GM04503 (cell line): ENCODE results near the gene RBBP4.
"Not testable (repeated sequence)": the region's sequence is repeated elsewhere in the genome, so short reads cannot be mapped to it uniquely, and the experiment has no call there.

Experiments
- DNase-seq: peaks from one replicate; pipeline ENCODE4 v3.0.0-alpha.2; 2012; ENCODE audit warnings: low read depth

The RBBP4 gene

DNA sequence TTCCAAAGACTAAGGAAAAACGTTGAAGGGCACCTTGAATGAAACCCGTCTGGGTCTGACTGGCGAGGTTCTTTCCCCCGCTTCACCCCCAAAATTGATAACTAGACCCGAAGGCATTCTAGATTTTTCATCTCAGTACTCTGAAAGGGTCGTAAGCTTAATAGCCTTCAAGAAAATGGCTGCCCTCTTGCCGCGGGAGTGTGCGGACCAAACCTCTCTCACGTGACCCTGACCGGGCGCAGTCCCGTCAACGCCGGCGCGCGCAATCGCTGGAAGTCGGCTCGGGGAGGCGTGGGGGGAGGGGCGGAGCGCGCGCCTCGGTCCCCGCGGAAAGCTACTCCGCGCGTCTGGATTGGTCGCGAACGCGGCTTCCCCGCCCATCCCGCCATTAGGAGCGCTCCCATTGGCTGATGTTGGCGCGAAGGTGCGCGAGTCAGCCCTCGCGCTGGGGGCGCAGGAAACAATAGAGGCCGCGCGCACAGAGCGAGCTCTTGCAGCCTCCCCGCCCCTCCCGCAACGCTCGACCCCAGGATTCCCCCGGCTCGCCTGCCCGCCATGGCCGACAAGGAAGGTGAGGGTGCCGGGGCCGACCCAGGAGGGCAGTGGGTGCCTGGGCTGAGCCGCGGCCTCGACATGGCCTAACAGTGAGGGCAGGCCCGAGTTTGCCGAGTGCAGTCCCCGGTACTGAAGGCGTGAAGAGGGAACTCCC, at the start of gene RBBP4:
Gene RBBP4, plus strand, starts transcription at position 457 of the 709 bp plus-strand sequence. Its CDS starts 99 bp downstream, at position 556.
- DNase-seq: peak; percentile 78

GRCh38 chr1:32605711-32606424, 45.1 kb upstream of the RBBP4 start:
- DNase-seq: no peak

DNA sequence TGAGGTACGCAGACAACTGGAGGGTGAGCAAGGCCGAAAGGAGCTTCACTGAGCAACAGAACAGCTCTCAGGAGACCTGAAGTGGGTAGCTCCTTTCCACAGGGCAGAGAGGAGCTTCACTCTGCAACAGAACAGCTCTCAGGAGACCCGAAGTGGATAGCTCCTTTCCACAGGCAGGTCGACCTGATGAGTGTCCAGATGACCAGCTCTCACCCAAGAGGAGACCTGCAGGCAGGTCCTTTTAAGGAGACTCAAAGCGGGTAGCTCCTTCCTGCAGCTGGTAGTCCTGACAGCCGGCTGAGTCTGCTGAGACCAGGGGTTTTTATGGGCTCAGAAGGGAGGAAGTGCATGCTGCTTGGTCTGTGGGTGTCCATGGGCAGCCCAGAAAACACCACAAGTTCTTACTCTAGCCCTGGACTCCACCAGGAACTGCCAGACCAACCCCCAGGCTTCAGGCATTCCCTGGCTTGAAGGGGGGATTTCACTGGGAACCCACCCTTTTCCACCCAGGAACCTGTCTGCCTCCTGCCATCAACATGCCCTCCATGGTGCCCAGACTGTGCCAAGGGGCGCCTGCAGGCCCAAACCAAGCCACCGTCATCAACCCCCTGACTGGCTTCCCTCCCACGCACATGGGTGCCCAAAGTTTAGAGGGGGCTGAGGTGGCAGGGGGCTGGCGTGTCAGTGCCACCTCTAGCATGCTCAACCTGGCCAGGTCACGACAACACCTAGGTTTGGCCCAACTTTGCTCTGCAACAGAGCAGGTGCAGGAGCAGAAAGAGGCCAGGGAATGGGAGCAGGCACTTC, 44.2 kb upstream of the RBBP4 start:
- no peak for DNase-seq

DNA sequence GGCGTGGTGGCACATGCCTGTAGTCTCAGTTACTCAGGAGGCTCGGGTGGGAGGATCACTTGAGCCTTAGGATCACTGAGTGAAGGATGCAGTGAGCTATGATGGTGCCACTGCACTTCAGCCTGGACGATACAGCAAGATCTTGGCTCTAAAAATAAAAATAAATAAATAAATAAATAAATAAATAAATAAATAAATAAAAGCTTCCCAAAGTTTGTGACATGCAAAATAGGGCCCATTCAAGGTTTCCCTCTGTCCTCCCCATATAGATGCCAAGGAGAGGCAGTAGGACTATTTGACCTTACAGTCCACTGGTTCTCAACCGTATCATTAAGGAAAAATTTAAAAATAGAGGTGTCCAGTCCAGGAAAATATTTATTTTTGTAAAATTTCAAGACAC, 41.8 kb upstream of the RBBP4 start:
- no peak for DNase-seq

DNA sequence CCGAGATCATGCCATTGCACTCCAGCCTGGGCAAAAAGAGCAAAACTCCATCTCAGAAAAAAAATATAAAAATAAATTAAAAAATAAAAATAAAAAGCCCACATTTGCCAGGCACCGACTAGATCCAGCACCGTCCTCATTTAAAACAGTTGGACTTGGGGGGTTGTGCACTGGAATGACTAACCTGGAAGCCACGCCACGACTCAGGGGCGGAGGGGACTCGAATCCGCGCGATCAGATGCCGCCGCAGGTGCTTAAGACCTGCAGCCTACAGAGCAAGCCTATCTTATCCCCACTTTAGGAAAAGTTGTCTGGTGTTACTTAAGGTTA, 39.2 kb upstream of the RBBP4 start:
- DNase-seq: no peak

- peak; percentile 44 for DNase-seq
These were observed 38.7 kb upstream of the RBBP4 start for GRCh38 chr1:32612189-32612881.

DNA sequence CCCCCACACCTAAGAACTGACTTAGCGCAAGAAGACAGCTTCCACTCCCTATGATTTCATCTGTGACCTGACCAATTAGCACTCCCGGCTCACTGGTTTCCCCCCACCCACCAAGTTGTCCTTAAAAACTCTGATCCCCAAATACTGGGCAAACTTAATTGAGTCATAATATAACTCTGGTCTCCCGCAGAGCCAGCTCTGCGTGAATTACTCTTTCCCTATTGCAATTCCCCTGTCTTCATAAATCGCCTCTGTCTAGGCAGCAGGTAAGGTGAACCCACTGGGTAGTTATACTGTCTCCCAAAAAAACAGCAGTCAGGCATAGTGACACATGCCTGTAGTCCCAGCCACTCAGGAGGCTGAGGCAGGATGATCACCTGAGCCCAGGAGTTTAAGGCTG, 37.5 kb upstream of the RBBP4 start:
- no peak for DNase-seq

DNA sequence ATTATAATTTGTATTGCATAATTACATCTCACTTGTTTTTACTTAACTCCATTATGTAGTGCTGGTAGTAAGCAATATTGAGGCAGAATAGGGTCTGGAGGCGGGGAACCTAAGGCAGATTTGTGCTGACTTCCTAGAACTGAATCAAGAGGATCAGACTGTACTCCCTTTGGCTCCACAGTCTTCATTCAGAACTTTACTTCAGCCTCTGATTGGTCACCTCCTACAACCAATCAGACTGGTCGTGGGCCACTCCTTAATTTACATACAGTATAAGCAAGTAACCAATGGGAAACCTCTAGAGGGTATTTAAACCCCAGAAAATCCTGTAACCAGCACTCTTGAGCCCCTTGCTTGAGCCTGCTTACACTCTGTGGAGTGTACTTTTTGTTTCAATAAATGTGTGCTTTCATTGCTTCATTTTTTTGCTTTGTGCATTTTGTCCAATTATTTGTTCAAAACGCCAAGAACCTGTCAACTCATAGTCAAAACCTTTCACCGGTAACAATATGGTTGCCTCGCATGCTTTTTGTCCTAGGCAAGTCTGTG, 32.3 kb upstream of the RBBP4 start:
- DNase-seq: no peak

GRCh38 chr1:32619701-32620485, 31.1 kb upstream of the RBBP4 start:
- DNase-seq: no peak

DNA sequence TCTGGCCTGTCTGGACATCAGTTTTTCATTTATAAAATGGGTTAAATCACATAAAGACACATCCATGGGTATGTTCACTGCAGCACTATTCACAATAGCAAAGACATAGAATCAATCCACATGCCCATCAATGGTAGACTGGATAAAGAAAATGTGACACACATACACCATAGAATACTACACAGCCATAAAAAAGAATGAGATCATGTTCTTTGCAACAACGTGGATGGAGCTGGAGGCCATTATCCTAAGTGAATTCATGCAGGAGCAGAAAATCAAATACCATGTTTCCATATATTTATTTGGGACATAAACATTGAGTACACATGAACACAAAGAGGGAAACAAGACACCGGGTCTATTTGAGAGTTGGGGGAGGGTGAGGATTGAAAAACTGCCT, 28.8 kb upstream of the RBBP4 start:
- DNase-seq: no peak

DNA sequence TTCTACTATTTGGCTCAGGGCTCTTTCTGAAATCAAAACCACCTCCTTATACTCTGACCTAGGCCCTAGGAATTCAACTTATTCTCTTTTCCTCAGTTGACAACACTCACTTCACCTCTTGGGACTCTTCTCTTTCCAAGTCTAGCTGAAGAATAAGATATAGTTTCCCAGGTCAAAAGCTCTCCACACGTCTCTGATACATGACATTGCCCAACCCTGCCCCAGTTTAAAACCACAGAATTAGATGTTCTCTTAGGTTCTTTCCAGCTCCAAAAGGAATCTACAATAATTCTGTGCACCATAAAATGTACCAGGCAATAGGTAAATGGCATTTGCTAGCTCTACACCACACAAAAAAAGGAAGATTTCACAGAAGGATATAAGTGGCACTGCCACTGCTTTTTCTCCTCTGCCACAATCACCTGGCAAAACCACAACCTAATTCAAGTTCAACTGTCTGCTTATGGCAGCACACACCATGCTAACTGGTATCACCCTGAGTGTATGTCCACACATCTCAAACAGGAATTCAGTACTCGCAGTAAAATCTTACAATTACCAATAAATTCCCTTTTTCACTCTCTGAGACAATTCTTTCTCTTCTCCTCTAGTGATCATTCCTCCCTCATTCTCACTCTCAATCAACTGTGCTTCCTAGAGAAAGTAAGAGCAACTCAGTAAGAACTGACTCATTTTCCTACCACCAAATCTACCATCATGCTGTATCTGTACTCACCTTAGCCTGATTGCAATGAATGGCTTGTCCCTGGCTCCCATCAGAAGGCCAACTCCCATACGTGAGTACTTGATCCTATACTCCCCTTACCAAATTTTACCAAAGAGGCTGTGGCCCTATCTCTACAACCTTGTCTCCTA, 28.0 kb upstream of the RBBP4 start:
- no peak for DNase-seq

GRCh38 chr1:32623775-32624174, 27.2 kb upstream of the RBBP4 start:
- DNase-seq: no peak

DNA sequence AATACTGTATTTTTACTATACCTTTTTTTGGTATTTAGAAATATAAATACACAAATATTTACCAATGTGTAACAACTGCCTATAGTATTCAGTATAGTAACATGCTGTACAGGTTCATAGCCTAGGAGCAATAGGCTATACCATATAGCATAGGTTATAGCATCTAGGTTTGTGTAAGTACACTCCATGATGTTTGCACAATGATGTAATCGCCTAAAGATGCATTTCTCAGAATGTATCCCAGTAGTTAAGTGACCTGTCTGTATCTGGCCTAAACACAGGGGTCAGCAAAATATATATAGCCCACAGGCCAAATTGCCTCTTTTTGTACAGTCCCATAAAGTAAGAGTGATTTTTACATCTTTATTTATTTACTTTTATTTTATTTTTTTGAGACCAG, 24.8 kb upstream of the RBBP4 start:
- no peak for DNase-seq

DNA sequence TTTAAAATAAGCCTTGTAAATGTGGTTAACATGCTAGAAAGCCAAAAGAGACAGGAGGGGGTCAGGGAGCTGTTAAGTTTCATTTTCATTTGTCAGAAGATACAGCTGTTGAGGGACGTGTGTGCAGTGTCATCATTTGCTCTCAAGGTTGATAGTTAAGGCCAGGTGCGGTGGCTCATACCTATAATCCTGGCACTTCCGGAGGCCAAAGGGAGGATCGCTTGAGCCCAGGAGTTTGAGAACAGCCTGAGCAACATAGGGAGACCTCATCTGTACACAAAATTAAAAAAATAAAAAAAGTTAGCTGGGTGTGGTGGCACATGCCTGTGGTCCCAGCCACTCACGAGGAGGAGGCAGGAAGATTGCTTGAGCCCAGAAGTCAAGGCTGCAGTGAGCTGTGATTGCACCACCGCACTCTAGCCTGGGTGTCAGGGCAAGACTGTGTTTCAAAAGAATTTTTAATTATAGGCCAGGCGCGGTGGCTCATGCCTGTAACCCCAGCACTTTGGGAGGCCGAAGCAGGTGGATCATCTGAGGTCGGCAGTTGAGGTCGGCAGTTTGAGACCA, 23.3 kb upstream of the RBBP4 start:
- DNase-seq: no peak

DNA sequence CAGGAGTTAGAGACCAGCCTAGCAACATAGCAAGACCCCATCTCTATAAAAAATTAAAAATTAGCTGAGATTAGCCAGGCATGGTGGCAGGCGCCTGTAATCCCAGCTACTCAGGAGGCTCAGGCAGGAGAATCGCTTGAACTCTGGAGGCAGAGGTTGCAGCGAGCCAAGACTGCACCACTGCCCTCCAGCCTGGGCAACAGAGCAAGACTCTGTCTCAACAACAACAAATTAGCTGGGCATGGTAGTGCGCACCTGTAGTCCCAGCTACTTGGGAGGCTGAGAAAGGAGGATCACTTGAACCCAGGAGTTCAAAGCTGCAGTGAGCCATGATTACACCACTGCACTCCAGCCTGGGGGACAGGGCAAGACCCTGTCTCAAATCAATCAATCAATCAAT, 20.8 kb upstream of the RBBP4 start:
- not testable (repeated sequence) for DNase-seq

DNA sequence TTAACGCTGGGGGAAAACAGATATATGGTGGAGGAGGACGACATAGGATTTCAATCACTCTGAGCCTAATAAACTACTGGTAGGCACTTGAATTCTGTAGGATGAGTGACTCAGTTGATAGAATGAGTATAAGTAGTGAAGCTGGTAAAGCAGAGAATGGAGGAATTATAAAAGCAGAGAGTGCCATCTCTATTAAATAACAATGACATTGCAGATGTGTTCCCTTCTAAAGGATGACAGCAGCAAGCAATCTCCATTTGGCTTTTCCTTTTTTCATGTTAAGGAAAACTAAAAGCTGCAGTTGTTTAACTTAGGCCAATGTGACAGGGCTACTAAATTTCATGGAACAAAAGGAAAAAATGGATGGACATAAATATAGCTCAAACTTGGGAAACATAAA, 18.2 kb upstream of the RBBP4 start:
- DNase-seq: no peak

DNA sequence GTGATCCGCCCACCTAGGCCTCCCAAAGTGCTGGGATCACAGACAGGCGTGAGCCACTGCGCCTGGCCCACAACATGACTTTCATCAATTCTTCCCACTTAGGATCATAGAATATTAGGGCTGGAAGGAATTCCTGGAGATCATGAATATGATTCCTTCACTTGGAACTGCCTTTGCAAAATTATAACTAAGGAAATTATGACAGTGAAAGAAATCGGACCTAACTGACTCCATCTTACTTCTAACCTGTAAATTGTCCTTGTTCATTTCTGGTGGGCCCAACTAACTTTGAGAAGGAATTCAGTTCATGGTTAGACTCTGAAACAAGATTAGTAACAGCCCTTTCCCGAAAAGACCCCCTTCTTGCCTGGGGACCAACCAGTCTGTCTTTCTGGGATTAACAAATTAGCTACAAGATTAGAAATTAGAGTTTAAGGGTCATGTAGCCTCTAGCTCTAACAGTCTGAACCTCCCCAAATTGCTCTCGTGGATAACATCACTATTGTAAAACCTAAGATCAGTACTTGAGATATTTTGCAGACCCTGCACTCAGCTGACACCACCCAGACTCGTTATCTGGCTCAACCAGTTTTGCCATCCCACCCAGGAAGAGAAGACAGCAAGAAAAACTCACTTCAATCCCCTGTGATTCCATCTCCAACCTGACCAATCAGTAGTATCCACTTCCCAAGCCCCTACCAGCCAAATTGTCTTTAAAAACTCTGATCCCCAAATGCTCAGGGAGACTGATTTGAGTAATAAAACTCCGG, 15.3 kb upstream of the RBBP4 start:
- DNase-seq: no peak

GRCh38 chr1:32636914-32637645, 13.9 kb upstream of the RBBP4 start:
- no peak for DNase-seq
